HG03575 (cell line): Measurements from ENCODE around the gene KANSL3.
"Not testable (repeated sequence)": the region's sequence is repeated elsewhere in the genome, so short reads cannot be mapped to it uniquely, and the experiment has no call there.

Experiments
- ATAC-seq: cut with Tn5 transposase; IDR thresholded peaks from one replicate; pipeline ENCODE4 v1.9.1; 2021; ENCODE audit not compliant: unreplicated experiment, insufficient number of reproducible peaks, low FRiP score; ENCODE audit errors: extremely low read depth

Gene KANSL3

DNA sequence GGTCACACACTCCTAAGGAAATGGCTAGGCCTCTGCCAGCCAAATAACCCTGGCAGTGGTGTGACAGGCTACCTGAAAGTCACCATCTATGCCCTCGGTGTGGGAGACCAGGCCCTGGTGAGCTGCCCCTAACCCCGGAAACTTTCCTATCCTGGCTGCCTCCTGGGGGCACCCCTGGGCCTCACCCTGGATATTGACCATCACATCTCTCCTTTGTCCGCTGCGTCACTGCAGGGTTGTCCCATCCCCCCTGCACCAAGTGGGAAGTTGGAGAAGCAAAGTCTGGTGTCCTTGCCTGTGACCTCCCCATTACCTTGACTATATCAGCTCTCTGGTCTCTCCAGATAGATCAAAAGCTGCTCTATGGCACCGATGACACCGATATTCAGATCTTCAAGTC lies 23.2 kb upstream of the KANSL3 start:
- ATAC-seq: no peak

DNA sequence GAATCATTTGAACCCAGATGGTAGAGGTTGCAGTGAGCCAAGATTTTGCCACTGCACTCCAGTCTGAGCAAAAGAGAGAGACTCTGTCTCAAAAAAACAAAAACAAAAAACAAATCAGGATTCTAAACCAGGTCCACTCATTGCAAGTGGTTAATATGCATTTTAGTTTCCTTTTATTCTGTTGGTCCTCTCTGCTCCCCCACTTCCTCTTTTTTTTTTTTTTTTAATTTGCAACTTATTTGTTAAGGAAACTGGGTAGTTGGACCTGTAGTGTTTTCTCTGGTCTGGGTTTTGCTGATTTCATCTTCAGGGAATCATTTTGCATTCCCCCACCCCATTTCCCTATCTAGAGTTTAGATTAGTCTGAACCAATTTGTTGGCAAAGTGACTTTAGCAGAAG lies 18.4 kb upstream of the KANSL3 start:
- ATAC-seq: no peak

- ATAC-seq: no peak
Observed at GRCh38 chr2:96655526-96655925, 17.4 kb upstream of the KANSL3 start.

DNA sequence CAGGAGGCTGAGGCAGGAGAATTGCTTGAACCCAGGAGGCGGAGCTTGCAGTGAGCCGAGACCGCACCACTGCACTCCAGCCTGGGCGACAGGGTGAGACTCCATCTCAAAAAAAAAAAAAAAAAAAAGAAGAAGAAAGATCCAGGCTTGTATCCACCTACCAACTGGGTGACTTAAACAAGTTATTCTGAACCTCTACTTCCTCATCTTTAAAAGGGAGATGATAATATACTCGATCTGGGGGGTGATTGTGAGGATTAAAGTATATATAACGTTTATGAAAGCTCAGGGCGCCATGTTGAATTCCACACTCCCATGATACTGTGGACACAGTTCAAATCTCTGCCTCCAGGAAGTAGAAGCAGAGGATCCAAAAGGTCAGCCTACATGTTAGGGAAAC lies 16.7 kb upstream of the KANSL3 start:
- ATAC-seq: not testable (repeated sequence)

- no peak for ATAC-seq
Observed at GRCh38 chr2:96651793-96652192, 13.7 kb upstream of the KANSL3 start.

- ATAC-seq: no peak
Observed at GRCh38 chr2:96649342-96649741, 11.2 kb upstream of the KANSL3 start.

DNA sequence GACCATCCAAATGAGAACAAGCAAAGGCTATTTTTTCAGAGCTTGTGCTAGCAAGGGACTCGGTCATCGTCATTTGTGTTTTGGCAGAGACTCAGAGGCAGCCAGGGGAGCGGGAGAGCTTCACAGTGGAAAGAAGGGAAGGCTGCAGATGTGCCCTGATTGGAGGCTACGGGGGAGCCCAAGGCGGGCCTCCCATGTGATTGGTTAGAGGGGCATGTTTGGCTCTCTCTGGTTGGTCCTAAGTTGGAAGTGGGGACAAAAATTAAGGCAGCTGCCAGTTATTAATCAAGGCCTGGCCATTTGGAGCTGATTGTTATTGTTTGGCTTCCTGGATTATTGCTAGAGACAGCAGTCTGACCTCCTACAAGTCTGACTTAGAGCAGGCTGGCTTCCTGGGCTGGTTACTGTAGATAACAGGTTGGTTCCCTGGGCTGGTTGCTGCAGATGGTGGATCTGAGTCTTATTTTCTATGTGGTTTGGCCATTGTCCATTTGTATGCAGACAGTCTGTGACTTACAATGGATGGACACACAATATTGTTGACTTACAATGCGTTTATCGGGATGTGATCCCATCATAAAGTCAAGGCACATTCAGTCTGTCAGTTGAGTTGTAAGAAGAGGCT lies 10.3 kb upstream of the KANSL3 start:
- ATAC-seq: no peak

- no peak for ATAC-seq
Observed at GRCh38 chr2:96647681-96648080, 9.6 kb upstream of the KANSL3 start.

DNA sequence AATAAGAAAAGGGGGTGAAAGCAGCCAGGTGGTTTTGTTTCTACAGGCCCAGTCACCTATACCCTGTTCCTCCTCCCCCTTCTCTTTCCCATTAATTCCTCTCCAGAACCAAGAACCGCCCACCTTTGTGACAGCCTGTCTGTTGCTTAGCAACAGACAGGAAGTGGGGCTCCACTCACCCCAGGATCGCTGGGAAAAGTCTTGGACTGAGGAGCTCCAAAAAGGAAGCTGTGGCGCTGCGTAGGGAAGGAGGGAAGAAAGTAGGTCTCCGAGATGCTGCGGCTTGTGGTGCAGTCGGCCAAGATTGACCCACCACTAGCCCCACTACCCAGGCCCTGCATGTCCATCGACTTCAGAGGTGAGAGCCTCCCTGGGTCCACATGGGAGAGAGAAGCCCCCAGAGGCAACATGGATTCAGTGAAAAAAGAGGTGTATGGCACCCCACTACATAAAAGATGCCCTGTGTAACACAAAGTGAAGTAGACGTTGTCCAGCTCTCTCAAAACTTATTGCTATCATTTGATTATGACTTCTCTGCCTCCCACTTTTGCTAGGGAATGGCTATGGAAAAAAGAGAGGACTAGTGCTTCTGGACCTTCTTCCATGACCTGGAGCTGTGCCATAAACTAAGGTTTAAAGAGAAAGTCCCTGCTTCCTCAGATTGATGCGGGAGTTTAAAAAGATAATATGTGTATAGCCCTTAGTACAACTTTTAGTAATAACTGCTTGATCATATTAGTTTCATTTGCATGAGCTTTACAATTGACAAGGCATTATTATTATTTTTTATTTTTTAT lies 4.7 kb upstream of the KANSL3 start, which contains the start of gene FER1L5:
Gene FER1L5, plus strand, starts transcription at position 201 of the 797 bp plus-strand sequence. Its CDS starts 73 bp downstream, at position 274.
- no peak for ATAC-seq

- ATAC-seq: peak; percentile 20
Observed at GRCh38 chr2:96637385-96638143, 548 bp downstream of the KANSL3 start.

GRCh38 chr2:96636551-96637171 lies 1.5 kb downstream of the KANSL3 start:
- ATAC-seq: no peak

- ATAC-seq: no peak
Observed at GRCh38 chr2:96633641-96634040, 4.5 kb downstream of the KANSL3 start.

GRCh38 chr2:96631804-96632435 lies 6.2 kb downstream of the KANSL3 start:
- no peak for ATAC-seq

DNA sequence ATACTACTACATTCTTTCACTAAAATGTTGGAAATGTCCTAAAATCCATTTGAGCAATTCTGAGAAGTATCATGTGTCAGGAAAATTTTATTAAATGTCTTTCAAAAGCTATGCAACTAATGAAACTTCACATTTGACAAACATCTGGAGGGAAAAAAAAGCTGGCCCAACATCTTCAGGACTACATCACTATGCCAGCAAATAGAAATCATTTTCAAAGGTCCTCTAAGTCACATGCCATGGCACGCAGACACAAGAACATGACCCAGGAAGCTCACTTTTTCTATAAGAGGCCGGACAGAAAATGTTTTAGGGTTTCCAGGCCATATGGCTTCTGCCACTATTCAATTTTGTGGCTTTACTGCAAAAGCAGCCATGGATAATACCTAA lies 11.6 kb downstream of the KANSL3 start:
- ATAC-seq: no peak

- ATAC-seq: no peak
Observed at GRCh38 chr2:96625571-96626552, 12.2 kb downstream of the KANSL3 start.

- ATAC-seq: no peak
Observed at GRCh38 chr2:96623116-96623515, 15.0 kb downstream of the KANSL3 start.

DNA sequence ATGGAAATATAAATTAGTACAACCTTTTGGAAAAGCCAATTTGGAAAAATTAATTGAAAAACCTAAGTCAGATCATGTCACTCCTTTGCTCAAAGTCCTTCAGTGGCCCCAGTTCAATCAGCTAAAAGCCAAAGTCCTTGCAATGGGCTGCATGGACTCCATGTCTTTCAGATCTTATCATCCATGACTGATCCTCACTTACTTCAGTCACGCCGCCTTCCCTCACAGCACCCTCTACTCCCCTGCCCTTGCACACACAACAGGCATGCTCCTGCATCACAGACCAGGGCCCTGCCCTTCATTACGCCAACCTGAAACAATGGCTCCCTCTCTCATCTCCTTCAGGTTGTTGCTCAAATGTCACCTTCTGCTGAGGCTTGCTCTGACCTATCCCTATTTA lies 15.6 kb downstream of the KANSL3 start:
- ATAC-seq: no peak
